ENCODE data around the gene PER2. TPM values are rescaled to one million over a fixed set of nuclear protein-coding genes. Genes with fewer than 3 reads are reported as not detected.
A peak's percentile ranks its signal among the peaks of the same experiment; 100 is the strongest.
"Not testable (repeated sequence)": the region's sequence is repeated elsewhere in the genome, so short reads cannot be mapped to it uniquely, and the experiment has no call there.

The PER2 gene
- total RNA-seq, 2 experiments from 2014 or later: 17.4 to 17.6 TPM

DNA sequence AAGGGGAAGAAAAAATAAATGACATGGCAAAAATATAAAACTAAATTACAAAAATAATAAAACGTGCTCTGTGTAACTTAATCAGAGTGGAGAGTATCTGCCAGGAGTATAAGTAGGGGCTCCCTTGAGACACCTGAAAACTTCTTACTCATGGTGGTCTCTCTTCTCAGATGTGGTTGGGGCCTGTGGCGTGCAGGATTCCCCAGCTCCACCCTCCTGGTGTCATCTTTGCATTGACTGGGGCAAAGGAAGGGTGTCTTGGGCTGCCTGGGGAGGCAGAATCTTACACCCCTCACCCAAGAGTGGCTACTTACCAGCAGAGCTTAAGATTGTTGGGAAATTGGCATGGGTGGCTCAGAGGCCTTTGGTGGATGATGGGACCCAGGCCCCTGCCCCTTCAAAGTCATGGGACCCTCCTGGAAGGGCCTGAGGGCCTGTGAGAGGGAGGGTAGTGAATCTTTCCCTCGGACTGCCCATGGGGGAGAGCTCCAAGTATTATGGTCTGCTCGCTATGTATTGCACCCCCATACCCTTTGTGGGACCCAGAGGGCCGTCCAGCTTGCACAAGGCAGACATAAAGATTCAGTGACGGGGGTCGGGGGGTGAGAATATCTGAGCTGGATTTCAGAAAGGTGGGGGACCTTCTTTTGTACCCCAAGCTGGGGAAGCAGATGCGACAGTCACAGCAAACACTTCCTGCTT is 25.0 kb upstream of the PER2 start:
- DNase-seq (peak; percentile 59), ATAC-seq (peak; percentile 69)
- no peak overlapping the region for H3K4me3 Mint-ChIP-seq
- ChIA-PET POLR2A (interaction anchor here (1.0 to 1.3 kb wide), 3 partner anchors 10 to 26 kb away, joined by 3 to 6 read pairs (median 4); partner anchors contain the start of gene PER2), CTCF (interaction anchor here (1.6 kb wide), 1 partner anchor 9 kb away, joined by 8 read pairs; no protein-coding TSS in a partner anchor)
- H3K36me3 Mint-ChIP-seq (ENCODE audit: low read depth): no peaks in the 10 kb centered on the region
- peaks cover 2% of the 10 kb centered on the region for H3K27me3 Mint-ChIP-seq
- intact Hi-C loops (cut with micrococcal nuclease): no loop called here
- H3K4me1 Mint-ChIP-seq (ENCODE audit: low read depth): no peaks in the 10 kb centered on the region
- H3K27ac Mint-ChIP-seq: no peak overlapping the region
- H3K9me3 Mint-ChIP-seq: no peaks in the 10 kb centered on the region
- TF ChIP-seq, protein P1, sequence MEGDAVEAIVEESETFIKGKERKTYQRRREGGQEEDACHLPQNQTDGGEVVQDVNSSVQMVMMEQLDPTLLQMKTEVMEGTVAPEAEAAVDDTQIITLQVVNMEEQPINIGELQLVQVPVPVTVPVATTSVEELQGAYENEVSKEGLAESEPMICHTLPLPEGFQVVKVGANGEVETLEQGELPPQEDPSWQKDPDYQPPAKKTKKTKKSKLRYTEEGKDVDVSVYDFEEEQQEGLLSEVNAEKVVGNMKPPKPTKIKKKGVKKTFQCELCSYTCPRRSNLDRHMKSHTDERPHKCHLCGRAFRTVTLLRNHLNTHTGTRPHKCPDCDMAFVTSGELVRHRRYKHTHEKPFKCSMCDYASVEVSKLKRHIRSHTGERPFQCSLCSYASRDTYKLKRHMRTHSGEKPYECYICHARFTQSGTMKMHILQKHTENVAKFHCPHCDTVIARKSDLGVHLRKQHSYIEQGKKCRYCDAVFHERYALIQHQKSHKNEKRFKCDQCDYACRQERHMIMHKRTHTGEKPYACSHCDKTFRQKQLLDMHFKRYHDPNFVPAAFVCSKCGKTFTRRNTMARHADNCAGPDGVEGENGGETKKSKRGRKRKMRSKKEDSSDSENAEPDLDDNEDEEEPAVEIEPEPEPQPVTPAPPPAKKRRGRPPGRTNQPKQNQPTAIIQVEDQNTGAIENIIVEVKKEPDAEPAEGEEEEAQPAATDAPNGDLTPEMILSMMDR (IDR thresholded peaks at IDR 0.05): no peak

DNA sequence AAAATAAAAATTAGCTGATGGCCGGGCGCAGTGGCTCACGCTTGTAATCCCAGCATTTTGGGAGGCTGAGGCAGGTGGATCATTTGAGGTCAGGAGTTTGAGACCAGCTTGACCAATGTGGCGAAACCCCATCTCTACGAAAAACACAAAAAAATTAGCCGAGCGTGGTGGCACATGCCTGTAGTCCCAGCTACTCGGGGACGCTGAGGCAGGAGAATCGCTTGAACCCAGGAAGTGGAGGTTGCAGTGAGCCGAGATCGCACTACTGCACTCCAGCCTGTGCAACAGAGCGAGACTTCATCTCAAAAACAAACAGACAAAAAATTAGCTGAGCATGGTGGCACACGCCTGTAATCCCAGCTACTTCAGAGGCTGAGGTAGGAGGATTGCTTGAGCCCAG is 22.3 kb upstream of the PER2 start:
- H3K4me3 Mint-ChIP-seq, ATAC-seq: not testable (repeated sequence)
- POLR2A ChIA-PET: interaction anchor here (1.1 kb wide), 1 partner anchor 22 kb away, joined by 3 read pairs; the partner anchor contains the start of gene PER2

DNA sequence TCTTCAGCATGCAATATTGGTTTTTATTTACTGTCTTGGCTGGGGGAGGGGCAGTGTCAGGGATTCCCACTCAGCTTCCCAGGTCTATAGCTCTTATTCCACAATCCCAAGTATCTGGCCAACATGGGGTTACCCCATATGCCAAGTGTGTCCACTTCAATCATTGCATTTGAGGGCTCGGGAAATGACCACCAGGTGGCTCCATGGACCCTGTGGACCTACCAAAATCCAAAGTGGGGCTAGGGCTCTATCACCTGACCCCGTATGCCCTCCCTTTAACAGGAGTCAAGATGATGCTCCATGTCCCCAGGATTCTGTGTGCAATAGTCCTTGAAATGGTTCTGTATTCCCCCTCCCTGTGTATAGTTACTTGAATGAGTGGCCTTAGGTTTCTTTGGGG is 19.8 kb upstream of the PER2 start:
- Mint-ChIP-seq H3K36me3 (ENCODE audit: low read depth) (no peaks in the 10 kb centered on the region), H3K9me3 (no peaks in the 10 kb centered on the region), H3K4me1 (ENCODE audit: low read depth) (no peaks in the 10 kb centered on the region), H3K4me3 (no peak overlapping the region), H3K27me3 (peaks cover 2% of the 10 kb centered on the region), H3K27ac (no peak overlapping the region)
- ChIA-PET POLR2A (no interaction called here), CTCF (interaction anchor here (1.0 kb wide), 1 partner anchor 267 kb away, joined by 3 read pairs; no protein-coding TSS in a partner anchor)
- DNase-seq: no peak
- no peak for ATAC-seq
- intact Hi-C loops (cut with micrococcal nuclease): no loop called here
- TF ChIP-seq, protein P1 (IDR thresholded peaks at IDR 0.05): no peak

More for the DNA sequence above, 22.3 kb upstream of the PER2 start:
- H3K27ac Mint-ChIP-seq; intact Hi-C loops (cut with micrococcal nuclease); DNase-seq; H3K4me1 Mint-ChIP-seq (ENCODE audit: low read depth); H3K36me3 Mint-ChIP-seq (ENCODE audit: low read depth); H3K9me3 Mint-ChIP-seq; H3K27me3 Mint-ChIP-seq: not testable (repeated sequence)
- CTCF ChIA-PET: interaction anchor here (1.3 kb wide), 1 partner anchor 11 kb away, joined by 3 read pairs; no protein-coding TSS in a partner anchor

DNA sequence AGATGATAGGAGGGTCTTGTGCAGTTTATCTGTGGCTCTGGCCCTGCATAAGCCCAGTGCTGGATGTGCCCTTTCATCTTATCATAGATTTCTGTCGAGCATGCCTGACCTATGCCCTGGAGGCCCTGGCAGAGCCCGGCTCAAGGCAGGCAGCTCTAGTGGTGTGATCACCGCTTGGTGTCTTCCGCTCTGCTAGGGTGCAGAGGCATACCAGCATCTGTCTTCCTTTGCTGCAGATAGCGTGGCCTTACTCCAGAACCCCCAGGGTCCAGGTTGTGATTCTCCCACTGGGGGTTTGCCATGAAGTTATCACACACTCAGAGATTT is 18.2 kb upstream of the PER2 start:
- H3K27ac Mint-ChIP-seq: no peak overlapping the region
- ChIA-PET CTCF (no interaction called here), POLR2A (no interaction called here)
- H3K9me3 Mint-ChIP-seq: no peaks in the 10 kb centered on the region
- ATAC-seq (no peak), DNase-seq (no peak)
- intact Hi-C loops (cut with micrococcal nuclease): no loop called here
- H3K36me3 Mint-ChIP-seq (ENCODE audit: low read depth): no peaks in the 10 kb centered on the region
- H3K4me1 Mint-ChIP-seq (ENCODE audit: low read depth): no peaks in the 10 kb centered on the region
- peaks cover 3% of the 10 kb centered on the region for H3K27me3 Mint-ChIP-seq
- H3K4me3 Mint-ChIP-seq: no peak overlapping the region
- TF ChIP-seq, protein P1 (IDR thresholded peaks at IDR 0.05): no peak

DNA sequence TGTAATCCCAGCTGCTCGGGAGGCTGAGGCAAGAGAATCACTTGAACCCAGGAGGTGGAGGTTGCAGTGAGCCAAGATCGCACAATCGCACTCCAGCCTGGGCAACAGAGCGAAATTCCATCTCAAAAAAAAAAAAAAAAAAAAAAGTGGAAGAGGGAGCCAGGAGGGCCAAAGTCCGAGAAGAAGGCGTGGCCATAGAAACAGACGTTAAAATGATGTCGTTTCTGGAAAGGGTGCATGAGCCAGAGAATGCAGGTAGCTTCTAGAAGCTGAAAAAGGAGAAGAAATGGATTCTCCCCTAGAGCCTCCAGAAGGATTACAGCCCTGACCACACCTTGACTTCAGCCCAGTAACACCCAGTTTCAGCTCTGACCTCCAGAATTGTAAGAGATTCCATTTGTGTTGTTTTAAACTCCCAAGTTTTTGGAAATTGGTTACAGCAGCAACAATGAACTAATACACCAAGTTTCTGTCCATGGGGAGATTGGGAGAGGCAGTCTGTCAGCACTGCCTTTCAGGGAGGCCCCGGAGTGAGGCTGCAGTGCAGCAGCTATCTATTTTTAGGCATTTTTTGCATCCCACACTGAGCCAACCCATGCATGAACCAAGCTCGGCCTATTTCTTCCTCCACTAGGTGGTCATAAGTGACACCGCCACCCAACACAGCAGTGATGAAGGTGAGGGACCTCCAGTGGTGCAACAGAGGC is 17.7 kb upstream of the PER2 start:
- POLR2A ChIA-PET: interaction anchor here (0.8 kb wide), 1 partner anchor 9 kb away, joined by 5 read pairs; no protein-coding TSS in a partner anchor
- ATAC-seq (no peak), DNase-seq (no peak)
- no peak overlapping the region for H3K27ac Mint-ChIP-seq
- TF ChIP-seq, protein P1 (IDR thresholded peaks at IDR 0.05): no peak
- no peaks in the 10 kb centered on the region for H3K36me3 Mint-ChIP-seq (ENCODE audit: low read depth)
- CTCF ChIA-PET: interaction anchor here (2.2 kb wide), 1 partner anchor 7 kb away, joined by 8 read pairs; no protein-coding TSS in a partner anchor
- H3K4me1 Mint-ChIP-seq (ENCODE audit: low read depth): no peaks in the 10 kb centered on the region
- no peaks in the 10 kb centered on the region for H3K9me3 Mint-ChIP-seq
- no peak overlapping the region for H3K4me3 Mint-ChIP-seq
- peaks cover 3% of the 10 kb centered on the region for H3K27me3 Mint-ChIP-seq
- intact Hi-C loops (cut with micrococcal nuclease): no loop called here
